Keratinocyte (primary cell): Measurements from ENCODE around the gene TBXAS1. TPM values are rescaled to one million over a fixed set of nuclear protein-coding genes. Genes with fewer than 3 reads are reported as not detected.
A peak's percentile ranks its signal among the peaks of the same experiment; 100 is the strongest.

Experiments
- DNase-seq: peaks from one replicate; pipeline ENCODE4 v3.0.0-alpha.2; 2011; ENCODE audit warnings: low read depth, missing footprints, low spot score
- FAIRE-seq: peaks from 2 replicates; lab custom pipeline; 2011; peaks lifted over from hg19 to GRCh38; lab: Jason Lieb, UNC
- H2AFZ ChIP-seq: 2 replicates; pipeline ENCODE4 v1.6.0; 2012; ENCODE audit warnings: low read length, control low read depth, inconsistent platforms; ENCODE audit not compliant: control insufficient read depth
- H3K27ac ChIP-seq: 2 replicates; pipeline ENCODE4 v1.5.1; 2011; ENCODE audit warnings: low read length; ENCODE audit not compliant: control insufficient read depth, insufficient read depth
- H3K27me3 ChIP-seq: 3 replicates; pipeline ENCODE4 v1.6.0; 2011; ENCODE audit warnings: low read length; ENCODE audit not compliant: control insufficient read depth, insufficient read depth; ENCODE audit errors: extremely low read depth
- H3K36me3 ChIP-seq, 2 experiments: 2 replicates in 1 of 2; 3 replicates in 1 of 2; pipeline ENCODE4 v1.5.1; 2011; ENCODE audit warnings: low read length in 2 of 2, mild to moderate bottlenecking in 1 of 2; ENCODE audit not compliant: control insufficient read depth in 2 of 2, insufficient read depth in 2 of 2; ENCODE audit errors: extremely low read depth in 1 of 2
- H3K4me1 ChIP-seq: 3 replicates; pipeline ENCODE4 v1.5.1; 2011; ENCODE audit warnings: low read length; ENCODE audit not compliant: control insufficient read depth, insufficient read depth; ENCODE audit errors: extremely low read depth
- H3K4me2 ChIP-seq: 3 replicates; pipeline ENCODE4 v1.6.0; 2011; ENCODE audit warnings: low read depth, low read length; ENCODE audit not compliant: control insufficient read depth, insufficient read depth; ENCODE audit errors: extremely low read depth
- H3K4me3 ChIP-seq, 3 experiments: fragments of 200-600 bp in 1 of 3; sonication (generic) in 1 of 3; 2 replicates in 2 of 3; 3 replicates in 1 of 3; pipeline ENCODE4 v1.5.1; 2011 to 2016; ENCODE audit warnings: low read length in 3 of 3, mild to moderate bottlenecking in 3 of 3, control low read depth in 2 of 3, inconsistent platforms in 1 of 3, low read depth in 1 of 3, mixed read lengths in 1 of 3, mixed run types in 1 of 3, moderate library complexity in 1 of 3; ENCODE audit not compliant: control insufficient read depth in 2 of 3, insufficient read depth in 2 of 3; ENCODE audit errors: extremely low read depth in 1 of 3
- H3K79me2 ChIP-seq: 2 replicates; pipeline ENCODE4 v1.6.0; 2012; ENCODE audit warnings: low read length; ENCODE audit not compliant: control insufficient read depth, insufficient read depth
- H3K9ac ChIP-seq: 3 replicates; pipeline ENCODE4 v1.6.0; 2011; ENCODE audit warnings: low read length; ENCODE audit not compliant: control insufficient read depth, insufficient read depth; ENCODE audit errors: extremely low read depth
- H3K9me1 ChIP-seq: 3 replicates; pipeline ENCODE4 v1.6.0; 2011; ENCODE audit warnings: low read length; ENCODE audit not compliant: control insufficient read depth, insufficient read depth; ENCODE audit errors: extremely low read depth
- H3K9me3 ChIP-seq: 2 replicates; pipeline ENCODE4 v1.5.1; 2012; ENCODE audit warnings: low read depth, low read length; ENCODE audit not compliant: control insufficient read depth
- H4K20me1 ChIP-seq: 3 replicates; pipeline ENCODE4 v1.6.0; 2011; ENCODE audit warnings: low read length; ENCODE audit not compliant: control insufficient read depth, insufficient read depth; ENCODE audit errors: extremely low read depth
- CTCF ChIP-seq, 3 experiments: IDR thresholded peaks in 1 of 3; conservative IDR thresholded peaks in 1 of 3; optimal IDR thresholded peaks in 1 of 3; 2 replicates in 2 of 3; 3 replicates in 1 of 3; pipeline versions ENCODE3 to v1.5.1; 2011; ENCODE audit warnings: low read length in 3 of 3, mild to moderate bottlenecking in 3 of 3, moderate library complexity in 2 of 3, control low read depth in 1 of 3, inconsistent platforms in 1 of 3; ENCODE audit not compliant: insufficient read depth in 2 of 3; ENCODE audit errors: extremely low read depth in 1 of 3
- EZH2 ChIP-seq: IDR thresholded peaks from one replicate; pipeline ENCODE4 v1.6.1; 2012; ENCODE audit warnings: inconsistent platforms, mild to moderate bottlenecking, low read length, moderate library complexity
- dilution Hi-C: fragments of 300-500 bp; cut with MboI; formaldehyde crosslinking; loops from one replicate; pipeline ENCODE4 v1.7.0; 2020; ENCODE audit warnings: low sequenced_read_pairs; ENCODE audit not compliant: extremely low pct_ligation_motif_present
- polyA plus RNA-seq, 5 experiments: library from polyadenylated mRNA; depleted of rRNA in 3 of 5; stranded (reverse) in 3 of 5; stranded (forward) in 1 of 5; unstranded in 1 of 5; fragments of >200 nt; gene quantifications; 1 replicate in 1 of 5; 2 replicates in 3 of 5; 3 replicates in 1 of 5; pipeline versions ENCODE4 v1.2.1 to v1.2.3, GENCODE V29; 2011 to 2012; ENCODE audit warnings: missing spikeins in 2 of 5, low read depth in 1 of 5, low replicate concordance in 1 of 5

TBXAS1 gene
- polyA plus RNA-seq, 1 donor (not counting 4 experiments of a cell fraction or from before 2014, with no cell fraction given) = 2.9 TPM

GRCh38 chr7:139914306-139915267, 85.5 kb downstream of the TBXAS1 start:
- FAIRE-seq = no peak
- no peak overlapping the region for H3K4me2 ChIP-seq
- H3K27ac ChIP-seq = no peak overlapping the region
- H3K9me1 ChIP-seq = peaks cover 4% of the 10 kb centered on the region
- dilution Hi-C loops = no loop called here
- H4K20me1 ChIP-seq = no peaks in the 10 kb centered on the region
- no peak overlapping the region for H3K9ac ChIP-seq
- peaks cover 35% of the 10 kb centered on the region for H3K4me1 ChIP-seq
- no peaks in the 10 kb centered on the region for H3K36me3 ChIP-seq
- no peaks in the 10 kb centered on the region for H3K79me2 ChIP-seq
- H3K27me3 ChIP-seq = no peaks in the 10 kb centered on the region
- TF ChIP-seq CTCF (optimal IDR thresholded peaks at IDR 0.05 in 1 of 3, IDR thresholded peaks at IDR 0.05 in 1 of 3, conservative IDR thresholded peaks at IDR 0.05 in 1 of 3; ENCODE audit: extremely low read depth in 1 of 3, insufficient read depth in 2 of 3, low read length in 3 of 3) = no peak
- TF ChIP-seq EZH2 = no peak
- H3K4me3 ChIP-seq = no peak overlapping the region
- H2AFZ ChIP-seq = no peak overlapping the region
- DNase-seq = no peak
- H3K9me3 ChIP-seq = no peaks in the 10 kb centered on the region

DNA sequence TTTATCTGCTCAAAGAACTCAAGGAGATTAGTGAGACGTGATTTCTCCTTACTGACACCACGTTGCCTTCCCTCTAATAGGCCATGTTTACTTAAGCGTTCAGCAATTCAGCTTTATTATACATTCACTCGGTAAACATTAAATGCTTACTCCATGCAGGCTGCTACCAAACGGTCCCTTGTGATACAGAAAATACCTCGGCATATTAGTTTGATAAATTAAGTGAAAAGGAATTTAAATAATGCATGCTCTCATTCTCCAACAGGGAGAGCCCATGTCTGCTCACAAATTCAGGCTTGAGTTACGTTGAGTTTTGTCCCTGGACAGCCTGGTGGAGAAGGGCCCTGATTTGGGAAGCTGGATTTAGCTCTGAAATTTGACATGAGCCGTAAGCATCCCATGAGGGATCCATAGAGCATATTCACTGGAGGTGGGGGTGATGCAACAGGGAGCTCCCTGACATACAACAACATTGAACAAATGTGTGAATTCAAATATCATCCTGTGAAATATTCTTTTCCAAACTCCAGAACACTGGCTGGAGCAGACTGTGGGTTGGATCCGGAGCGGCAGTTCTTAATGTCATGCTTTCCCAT, 86.3 kb downstream of the TBXAS1 start:
- TF ChIP-seq CTCF (optimal IDR thresholded peaks at IDR 0.05 in 1 of 3, IDR thresholded peaks at IDR 0.05 in 1 of 3, conservative IDR thresholded peaks at IDR 0.05 in 1 of 3; ENCODE audit: extremely low read depth in 1 of 3, insufficient read depth in 2 of 3, low read length in 3 of 3) (no peak), EZH2 (no peak)
- H2AFZ ChIP-seq = no peak overlapping the region
- H3K27me3 ChIP-seq = no peaks in the 10 kb centered on the region
- no peaks in the 10 kb centered on the region for H4K20me1 ChIP-seq
- peaks cover 4% of the 10 kb centered on the region for H3K9me1 ChIP-seq
- H3K4me2 ChIP-seq = no peak overlapping the region
- no peak overlapping the region for H3K4me3 ChIP-seq
- no peak overlapping the region for H3K9ac ChIP-seq
- H3K36me3 ChIP-seq = no peaks in the 10 kb centered on the region
- dilution Hi-C loops = no loop called here
- H3K4me1 ChIP-seq = peaks cover 30% of the 10 kb centered on the region
- DNase-seq (no peak), FAIRE-seq (no peak)
- H3K27ac ChIP-seq = peak overlapping the region; percentile 79
- H3K79me2 ChIP-seq = no peaks in the 10 kb centered on the region
- H3K9me3 ChIP-seq = no peaks in the 10 kb centered on the region
